Right forelimb (tissue), 1 donor: ENCODE results near the gene TMPRSS7.
"Not testable (repeated sequence)": the region's sequence is repeated elsewhere in the genome, so short reads cannot be mapped to it uniquely, and the experiment has no call there.

Source experiments
- DNase-seq: peaks from one replicate; pipeline ENCODE4 v3.0.0-alpha.2; 2018

The TMPRSS7 gene

DNA sequence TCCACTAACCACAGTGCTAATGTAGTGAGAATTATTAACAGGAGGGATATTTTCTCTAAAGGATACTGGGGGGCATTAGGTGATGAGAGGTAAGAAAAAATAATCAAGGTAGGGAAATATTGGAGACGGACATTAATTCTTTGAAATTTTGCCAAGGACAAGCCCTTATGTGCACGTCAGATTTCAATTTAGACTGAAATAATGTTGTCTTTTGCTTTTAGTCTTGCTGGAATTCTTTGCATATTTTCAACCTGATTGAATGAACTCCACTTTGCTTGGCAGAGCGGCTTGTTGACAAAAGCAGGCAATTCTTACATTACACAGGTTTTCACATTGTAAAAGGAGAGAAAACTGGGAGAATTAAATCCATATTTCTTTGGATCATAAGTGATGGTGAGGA, 26.6 kb downstream of the TMPRSS7 start:
- no peak for DNase-seq

DNA sequence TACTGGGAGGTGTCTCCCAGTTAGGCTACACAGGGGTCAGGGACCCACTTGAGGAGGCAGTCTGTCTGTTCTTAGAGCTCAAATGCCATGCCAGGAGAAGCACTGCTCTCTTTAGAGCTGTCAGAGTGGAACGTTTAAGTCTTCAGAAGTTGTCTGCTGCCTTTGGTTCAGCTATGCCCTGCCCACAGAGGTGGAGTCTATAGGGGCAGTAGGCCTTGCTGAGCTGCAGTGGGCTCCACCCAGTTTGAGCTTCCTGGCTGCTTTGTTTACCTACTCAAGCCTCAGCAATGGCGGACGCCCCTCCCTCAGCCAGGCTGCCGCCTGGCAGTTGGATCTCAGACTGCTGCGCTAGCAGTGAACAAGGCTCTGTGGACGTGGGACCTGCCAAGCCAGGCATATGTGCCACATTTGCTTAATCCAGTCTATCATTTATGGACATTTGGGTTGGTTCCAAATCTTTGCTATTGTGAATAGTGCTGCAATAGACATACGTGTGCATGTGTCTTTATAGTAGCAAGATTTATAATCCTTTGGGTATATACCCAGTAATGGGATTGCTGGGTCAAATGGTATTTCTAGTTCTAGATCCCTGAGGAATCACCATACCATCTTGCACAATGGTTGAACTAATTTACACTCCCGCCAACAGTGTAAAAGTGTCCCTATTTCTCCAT, 38.0 kb downstream of the TMPRSS7 start:
- DNase-seq = not testable (repeated sequence)

- DNase-seq = no peak
These were observed 39.5 kb downstream of the TMPRSS7 start for GRCh38 chr3:112074006-112074405.

DNA sequence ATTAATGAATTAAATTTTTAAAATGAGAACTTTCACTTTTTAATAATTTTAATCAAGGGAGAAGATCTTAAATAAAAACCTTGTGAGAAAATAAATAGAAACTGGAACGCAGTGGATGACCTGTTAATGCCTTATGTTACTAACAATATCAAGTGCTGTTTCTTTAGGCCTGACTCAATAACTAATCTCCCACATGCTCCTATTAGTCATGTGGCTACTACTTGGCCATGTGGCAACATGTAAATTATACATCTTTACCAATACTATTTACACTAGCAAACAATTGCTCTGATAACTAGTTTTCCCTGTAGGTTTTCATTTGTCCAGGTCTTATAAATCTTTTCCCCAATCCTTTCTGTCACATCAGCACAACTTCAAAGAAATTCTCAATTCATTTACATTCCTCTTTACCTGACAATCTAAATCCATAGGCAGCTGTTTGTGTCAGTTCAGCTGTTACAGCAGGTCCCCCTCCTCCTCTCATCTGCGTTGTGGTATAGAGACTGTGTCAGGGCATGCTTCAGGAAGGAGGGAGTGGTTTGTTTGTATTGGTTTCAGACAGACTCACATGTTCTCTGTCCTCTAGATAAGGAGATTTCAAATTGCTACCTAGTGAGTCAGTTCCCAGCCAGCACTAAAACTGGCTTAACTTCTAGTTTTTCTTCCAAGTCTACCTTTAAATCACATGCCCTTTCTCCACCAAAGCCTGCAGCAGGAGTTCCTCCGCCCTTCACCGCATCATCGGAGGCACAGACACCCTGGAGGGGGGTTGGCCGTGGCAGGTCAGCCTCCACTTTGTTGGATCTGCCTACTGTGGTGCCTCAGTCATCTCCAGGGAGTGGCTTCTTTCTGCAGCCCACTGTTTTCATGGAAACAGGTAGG, 40.3 kb downstream of the TMPRSS7 start:
- no peak for DNase-seq

GRCh38 chr3:112078125-112079083, 43.9 kb downstream of the TMPRSS7 start:
- DNase-seq = no peak

DNA sequence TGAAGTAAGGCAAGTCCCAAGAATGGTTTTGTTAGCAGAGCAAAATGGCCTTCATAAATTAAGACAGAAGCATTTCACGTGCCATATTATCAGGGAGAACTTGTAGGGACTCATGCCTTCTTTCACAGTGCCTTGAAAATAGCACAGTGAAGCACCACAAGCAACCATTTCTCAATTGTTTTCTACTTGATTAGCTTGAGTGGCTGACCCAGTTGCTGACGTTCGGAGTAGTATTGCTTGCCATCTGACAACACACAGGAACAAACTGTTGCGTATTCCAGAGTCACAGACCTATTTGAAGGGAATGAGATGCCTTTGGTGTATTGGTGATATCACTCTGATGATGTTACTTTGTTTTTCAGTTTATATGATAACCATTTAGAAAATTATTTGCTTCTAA, 48.7 kb downstream of the TMPRSS7 start:
- DNase-seq = no peak

GRCh38 chr3:112084980-112085705, 50.6 kb downstream of the TMPRSS7 start:
- no peak for DNase-seq

DNA sequence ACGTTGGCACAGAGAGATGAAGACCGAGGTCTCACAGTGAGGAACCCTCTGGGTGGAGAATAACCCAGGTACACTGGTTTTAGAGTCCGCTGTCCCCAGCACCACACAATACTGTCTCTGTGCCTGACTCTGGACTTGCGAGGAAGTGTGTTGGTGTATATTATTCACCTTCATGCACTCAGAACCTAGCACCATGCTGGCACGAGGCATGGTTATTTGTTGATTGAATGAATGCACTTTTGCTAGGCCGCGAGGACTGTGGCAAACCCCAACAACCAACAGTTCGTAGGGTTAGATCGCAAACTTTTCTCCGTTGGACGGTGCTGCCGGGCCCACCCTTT, 51.2 kb downstream of the TMPRSS7 start:
- no peak for DNase-seq

DNA sequence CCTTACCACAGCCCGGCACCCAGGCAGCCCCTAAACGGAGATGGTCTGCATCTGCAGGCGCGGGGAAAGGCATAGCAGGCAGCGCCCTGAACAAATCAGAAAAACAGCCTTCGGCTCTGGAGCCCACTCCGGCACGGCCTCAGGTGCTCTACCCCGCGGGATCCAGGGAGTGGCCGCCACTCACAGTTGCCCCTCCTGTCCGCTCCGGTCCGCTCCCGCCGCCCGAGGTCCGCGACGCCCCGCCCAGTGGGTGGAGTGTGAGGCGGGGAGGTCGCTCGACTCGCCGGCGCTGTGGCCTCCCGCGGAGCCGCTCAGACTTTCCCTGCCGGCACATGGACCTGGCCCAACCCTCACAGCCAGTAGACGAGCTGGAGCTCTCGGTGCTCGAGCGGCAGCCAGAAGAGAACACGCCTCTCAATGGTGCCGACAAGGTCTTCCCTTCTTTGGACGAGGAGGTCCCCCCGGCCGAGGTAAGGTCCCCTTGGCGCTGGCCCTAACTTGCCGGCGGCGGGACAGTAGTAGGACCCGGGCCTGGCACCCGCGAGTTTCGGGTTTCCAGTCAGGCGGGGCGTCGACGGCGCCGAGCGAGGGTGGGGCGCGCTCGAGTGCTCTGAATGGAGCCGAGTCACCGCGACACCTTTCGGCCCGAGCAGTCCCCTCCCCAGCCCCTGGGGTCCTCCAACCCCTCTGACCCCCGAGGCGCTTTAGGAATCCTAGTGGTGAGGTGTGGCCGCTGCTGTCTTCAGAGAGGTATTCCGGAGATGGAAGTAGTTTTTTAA, 51.7 kb downstream of the TMPRSS7 start, which contains the start of gene C3orf52:
TSS of gene C3orf52 (plus strand) at position 314 of the 779 bp plus-strand sequence. CDS start at position 333, 19 bp downstream.
- DNase-seq = peak; percentile 81

DNA sequence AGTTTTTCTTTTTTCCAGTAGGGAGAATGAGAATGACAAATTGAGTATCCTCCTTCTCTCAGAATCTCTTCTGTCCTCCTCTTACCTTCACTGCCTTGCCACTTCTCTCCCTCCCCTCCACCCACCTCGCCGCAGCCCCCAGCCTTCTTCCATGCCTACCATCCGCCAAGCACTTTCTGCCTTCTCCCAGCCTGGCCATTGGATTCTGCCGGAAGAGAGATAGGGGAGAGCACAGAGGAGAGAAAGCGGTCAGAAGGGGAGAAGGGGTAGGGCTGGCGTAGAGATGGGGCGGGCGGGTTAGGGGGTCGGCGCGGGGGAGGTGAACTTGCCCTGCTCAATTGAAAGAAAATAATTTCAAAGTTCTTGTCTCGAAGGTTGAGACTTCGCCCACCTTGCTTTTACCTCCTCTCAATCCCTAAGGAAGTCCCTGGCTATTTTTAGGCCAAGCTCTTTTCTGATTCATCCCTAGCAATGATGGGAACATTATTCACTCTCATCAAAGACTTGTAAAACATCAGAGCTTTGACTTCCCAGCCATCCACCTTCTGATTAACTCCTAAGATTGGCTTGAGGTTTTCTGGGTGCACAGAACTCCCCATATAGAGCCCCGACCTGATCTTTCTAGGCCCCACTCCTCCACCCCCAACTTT, 52.5 kb downstream of the TMPRSS7 start:
- DNase-seq = no peak

DNA sequence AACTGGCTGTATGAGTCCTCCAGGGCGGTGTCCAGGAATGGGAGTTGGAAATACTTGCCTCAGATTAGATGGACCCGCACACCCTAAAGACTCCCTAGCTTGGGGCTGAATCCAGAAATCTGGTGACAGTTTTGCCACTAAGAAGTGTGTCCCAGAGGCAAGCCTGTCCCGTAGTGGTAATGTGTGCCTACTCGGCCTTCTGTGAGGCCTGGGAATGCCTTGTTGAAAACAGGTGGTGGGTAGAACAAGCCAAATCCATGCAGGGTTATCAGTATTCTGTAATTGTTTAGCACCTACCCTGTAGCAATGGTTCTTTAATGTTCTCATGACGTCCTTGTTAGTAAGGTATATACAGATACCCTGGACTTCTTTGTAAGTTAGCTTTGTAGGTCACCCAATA, 53.2 kb downstream of the TMPRSS7 start:
- no peak for DNase-seq

DNA sequence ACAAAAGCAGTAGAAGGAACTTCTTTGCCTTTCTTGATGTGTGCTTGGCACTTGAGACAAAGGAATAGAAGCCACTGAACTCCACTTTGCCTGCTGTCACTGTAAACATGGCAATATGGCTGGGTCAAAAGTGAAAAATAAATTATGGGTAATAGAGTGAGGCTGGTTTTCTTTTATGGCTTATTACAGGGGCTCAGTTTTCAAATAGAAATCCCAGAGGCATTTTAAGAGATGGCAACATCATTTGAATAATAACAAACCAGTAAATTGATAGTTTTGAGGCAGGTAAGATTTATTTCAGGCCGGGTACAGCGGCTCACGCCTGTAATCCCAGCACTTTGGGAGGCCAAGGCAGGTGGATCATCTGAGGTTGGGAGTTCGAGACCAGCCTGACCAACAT, 54.4 kb downstream of the TMPRSS7 start:
- DNase-seq = no peak

- DNase-seq = no peak
These were observed 55.7 kb downstream of the TMPRSS7 start for GRCh38 chr3:112089956-112090886.

DNA sequence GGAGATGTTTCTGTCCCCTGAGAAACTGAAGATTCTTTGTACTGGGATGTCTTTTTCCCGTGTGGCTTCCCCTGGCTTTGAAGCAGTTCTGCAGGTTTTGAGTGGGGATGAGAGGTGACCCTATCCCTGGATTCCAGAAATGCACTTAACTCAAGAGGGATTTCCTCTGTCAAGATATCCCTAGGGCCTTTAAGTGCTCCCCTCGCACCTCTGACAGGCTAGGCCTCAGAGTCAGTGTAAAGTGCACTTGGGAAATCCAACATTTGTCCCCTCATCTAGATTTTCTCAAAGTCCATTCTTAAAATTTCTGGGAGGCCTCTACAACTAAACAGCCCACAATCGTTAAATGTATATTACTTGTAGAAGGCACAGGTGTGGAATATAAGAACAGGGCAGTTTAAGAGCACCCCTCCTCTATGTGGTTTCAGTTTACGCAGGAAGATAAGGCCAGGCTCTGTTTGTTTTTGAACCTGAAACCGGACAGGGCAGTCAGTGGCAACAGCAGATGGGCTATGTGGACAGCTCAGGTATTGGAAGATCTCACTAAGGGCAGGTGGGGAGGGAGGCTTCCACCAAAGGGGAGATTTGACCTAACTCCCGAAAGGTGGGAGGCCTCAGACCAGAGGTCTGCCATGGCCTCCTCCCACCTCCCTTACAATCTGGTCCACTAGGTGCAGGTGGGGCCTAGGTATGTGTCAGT, 56.5 kb downstream of the TMPRSS7 start:
- no peak for DNase-seq

DNA sequence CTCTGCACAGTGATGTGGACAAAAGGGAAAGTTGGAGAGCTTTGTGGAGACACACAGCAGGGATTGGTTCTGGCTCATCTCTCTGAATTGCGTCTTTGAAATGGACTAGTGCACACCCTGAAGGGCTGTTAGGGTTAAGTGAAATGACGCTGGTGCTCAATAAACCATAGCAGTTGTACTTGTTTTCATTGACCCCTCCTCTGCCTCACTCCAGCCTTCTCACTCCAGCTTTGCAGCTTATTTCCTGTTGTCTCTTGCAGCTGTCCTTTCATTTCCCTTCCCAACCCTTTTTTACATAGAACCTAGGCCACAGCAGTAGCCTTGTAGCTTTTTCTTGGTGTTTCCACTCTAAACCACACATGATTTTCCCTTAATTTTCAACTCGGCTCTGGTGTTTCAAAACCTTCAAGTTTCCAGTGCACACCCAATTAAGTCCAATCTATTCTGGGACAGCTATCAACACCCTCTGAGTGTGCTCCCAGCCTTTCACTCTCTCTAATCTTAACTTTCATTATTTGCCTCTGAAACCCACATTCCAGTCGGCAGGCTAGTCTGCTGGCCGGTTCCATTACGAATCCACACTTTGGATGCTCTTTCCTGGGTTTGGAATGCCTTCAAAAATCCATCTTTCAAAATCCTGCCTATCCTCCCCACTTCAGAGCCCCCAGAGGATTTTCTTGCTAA, 58.1 kb downstream of the TMPRSS7 start:
- DNase-seq = no peak

DNA sequence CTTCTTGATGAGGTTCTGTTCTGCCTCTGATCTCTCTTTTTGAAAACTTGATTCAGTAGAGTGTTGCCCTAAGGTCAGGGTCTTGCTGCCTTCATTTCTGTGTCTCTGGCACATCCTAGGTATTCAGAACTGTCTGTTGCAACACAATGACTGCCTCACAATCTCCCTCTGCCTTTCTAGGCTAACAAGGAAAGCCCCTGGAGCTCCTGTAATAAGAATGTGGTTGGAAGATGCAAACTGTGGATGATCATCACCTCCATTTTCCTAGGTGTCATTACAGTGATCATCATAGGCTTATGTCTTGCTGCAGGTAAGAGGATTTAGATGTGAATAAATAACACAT, 58.6 kb downstream of the TMPRSS7 start:
- DNase-seq = no peak

- DNase-seq = no peak
These were observed 61.2 kb downstream of the TMPRSS7 start for GRCh38 chr3:112095731-112096130.

DNA sequence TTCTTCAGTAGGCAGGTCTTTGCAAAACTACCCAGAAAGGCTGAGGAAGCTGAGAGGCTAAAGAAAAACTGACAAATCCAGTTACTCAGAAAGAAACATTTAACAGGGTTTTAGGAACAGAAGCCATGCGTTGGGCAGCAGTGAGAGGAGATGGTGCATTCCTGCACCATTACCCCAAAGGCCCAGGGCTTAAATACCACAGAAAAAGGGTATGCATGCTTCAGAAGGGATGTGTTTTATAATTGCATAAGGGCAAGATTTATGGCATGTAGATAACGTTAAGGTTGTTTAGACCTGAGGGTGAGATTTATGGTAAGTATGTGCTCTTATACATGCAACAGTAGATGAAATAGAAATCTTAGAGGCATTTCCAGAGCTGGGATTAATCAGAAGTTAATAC, 61.6 kb downstream of the TMPRSS7 start:
- DNase-seq = no peak

- no peak for DNase-seq
These were observed 62.8 kb downstream of the TMPRSS7 start for GRCh38 chr3:112097378-112097777.
